Measurements from ENCODE around the gene BCAR3.
"Not testable (repeated sequence)": the region's sequence is repeated elsewhere in the genome, so short reads cannot be mapped to it uniquely, and the experiment has no call there.

The BCAR3 gene

GRCh38 chr1:93678491-93678890 lies 3.1 kb downstream of the BCAR3 start:
- no peak for DNase-seq (ENCODE audit: extremely low read depth, low read depth)
- TF ChIP-seq, protein P1, sequence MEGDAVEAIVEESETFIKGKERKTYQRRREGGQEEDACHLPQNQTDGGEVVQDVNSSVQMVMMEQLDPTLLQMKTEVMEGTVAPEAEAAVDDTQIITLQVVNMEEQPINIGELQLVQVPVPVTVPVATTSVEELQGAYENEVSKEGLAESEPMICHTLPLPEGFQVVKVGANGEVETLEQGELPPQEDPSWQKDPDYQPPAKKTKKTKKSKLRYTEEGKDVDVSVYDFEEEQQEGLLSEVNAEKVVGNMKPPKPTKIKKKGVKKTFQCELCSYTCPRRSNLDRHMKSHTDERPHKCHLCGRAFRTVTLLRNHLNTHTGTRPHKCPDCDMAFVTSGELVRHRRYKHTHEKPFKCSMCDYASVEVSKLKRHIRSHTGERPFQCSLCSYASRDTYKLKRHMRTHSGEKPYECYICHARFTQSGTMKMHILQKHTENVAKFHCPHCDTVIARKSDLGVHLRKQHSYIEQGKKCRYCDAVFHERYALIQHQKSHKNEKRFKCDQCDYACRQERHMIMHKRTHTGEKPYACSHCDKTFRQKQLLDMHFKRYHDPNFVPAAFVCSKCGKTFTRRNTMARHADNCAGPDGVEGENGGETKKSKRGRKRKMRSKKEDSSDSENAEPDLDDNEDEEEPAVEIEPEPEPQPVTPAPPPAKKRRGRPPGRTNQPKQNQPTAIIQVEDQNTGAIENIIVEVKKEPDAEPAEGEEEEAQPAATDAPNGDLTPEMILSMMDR (IDR thresholded peaks at IDR 0.05; ENCODE audit: low read depth, low read length, missing control alignments), result no peak
- H3K4me3 ChIP-seq (replicated peaks; ENCODE audit: low read depth, low read length), result no peak overlapping the region

- no peak overlapping the region for H3K4me3 ChIP-seq (replicated peaks; ENCODE audit: low read depth, low read length)
- TF ChIP-seq, protein P1 (IDR thresholded peaks at IDR 0.05; ENCODE audit: low read depth, low read length, missing control alignments), result no peak
- DNase-seq (ENCODE audit: extremely low read depth, low read depth), result no peak
Observed at GRCh38 chr1:93677729-93678128, 3.9 kb downstream of the BCAR3 start.

GRCh38 chr1:93676427-93676826 lies 5.2 kb downstream of the BCAR3 start:
- TF ChIP-seq, protein P1 (IDR thresholded peaks at IDR 0.05; ENCODE audit: low read depth, low read length, missing control alignments), result no peak
- no peak overlapping the region for H3K4me3 ChIP-seq (replicated peaks; ENCODE audit: low read depth, low read length)

DNA sequence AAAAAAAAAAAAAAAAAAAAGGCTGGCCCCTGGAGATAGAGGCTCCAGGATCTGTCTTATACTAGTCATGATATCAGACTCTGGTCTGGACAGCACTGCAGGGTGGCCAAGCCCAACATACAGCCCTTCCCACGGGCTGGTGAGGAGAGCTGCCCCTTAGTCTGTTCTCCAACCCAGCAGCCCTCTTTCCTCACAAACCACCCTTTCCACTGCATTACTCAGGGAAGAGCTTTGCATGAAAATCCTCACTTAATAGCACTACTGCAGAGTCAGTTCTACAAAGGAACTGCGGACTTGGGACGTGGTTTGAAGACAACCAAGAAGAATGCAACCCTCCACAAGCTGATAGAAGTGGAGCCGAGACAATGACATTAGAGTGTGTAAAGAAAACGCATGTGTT lies 5.7 kb downstream of the BCAR3 start:
- no peak overlapping the region for H3K4me3 ChIP-seq (replicated peaks; ENCODE audit: low read depth, low read length)
- DNase-seq (ENCODE audit: extremely low read depth, low read depth), result no peak
- TF ChIP-seq, protein P1 (IDR thresholded peaks at IDR 0.05; ENCODE audit: low read depth, low read length, missing control alignments), result no peak

More at GRCh38 chr1:93676427-93676826, 5.2 kb downstream of the BCAR3 start:
- no peak for DNase-seq (ENCODE audit: extremely low read depth, low read depth)

- TF ChIP-seq, protein P1 (IDR thresholded peaks at IDR 0.05; ENCODE audit: low read depth, low read length, missing control alignments), result no peak
- DNase-seq (ENCODE audit: extremely low read depth, low read depth), result no peak
- no peak overlapping the region for H3K4me3 ChIP-seq (replicated peaks; ENCODE audit: low read depth, low read length)
Observed at GRCh38 chr1:93675271-93675670, 6.4 kb downstream of the BCAR3 start.

- H3K4me3 ChIP-seq (replicated peaks; ENCODE audit: low read depth, low read length); DNase-seq (ENCODE audit: extremely low read depth, low read depth): not testable (repeated sequence)
Observed at GRCh38 chr1:93674071-93674470, 7.6 kb downstream of the BCAR3 start.

- TF ChIP-seq, protein P1 (IDR thresholded peaks at IDR 0.05; ENCODE audit: low read depth, low read length, missing control alignments), result no peak
- H3K4me3 ChIP-seq (replicated peaks; ENCODE audit: low read depth, low read length), result no peak overlapping the region
- DNase-seq (ENCODE audit: extremely low read depth, low read depth), result no peak
Observed at GRCh38 chr1:93673163-93673829, 8.3 kb downstream of the BCAR3 start.
